A549 treated with CORT108297 at 1 μM for 4 hours (cell line): ENCODE results near the gene HMCN2. TPM values are rescaled to one million over a fixed set of nuclear protein-coding genes. Genes with fewer than 3 reads are reported as not detected.

ENCODE experiments used
- total RNA-seq: library from RNA; stranded (reverse); fragments of 200-300 nt; extraction: Qiagen RNA extraction; gene quantifications from 5 replicates; pipeline ENCODE4 v1.2.3, GENCODE V29; 2022

HMCN2 gene
- total RNA-seq: 0.05 to 0.12 TPM (median 0.07 TPM) in 5 replicates

GRCh38 chr9:130265431-130266235, at the start of gene HMCN2:
Gene HMCN2 (plus strand): TSS chr9:130265760. CDS start chr9:130265879, 119 bp downstream.

GRCh38 chr9:130444565-130445221, 179.1 kb downstream of the HMCN2 start, which contains the start of gene ASS1:
Gene ASS1 (plus strand): TSS chr9:130444961. CDS start chr9:130452229, 7,268 bp downstream.

Other genes starting within 250 kb of the HMCN2 start
- 12.4 to 15.4 TPM (median 14.0 TPM) in 5 replicates for gene FNBP1, start 222.6 kb upstream of the HMCN2 start, total RNA-seq
- 24.2 to 29.6 TPM (median 27.8 TPM) in 5 replicates for gene GPR107, start 211.9 kb upstream of the HMCN2 start, total RNA-seq
- 34.8 to 55.6 TPM (median 54.5 TPM) in 5 replicates for gene NCS1, start 93.4 kb upstream of the HMCN2 start, total RNA-seq
- gene ASS1, start 179.2 kb downstream of the HMCN2 start, total RNA-seq: 15.1 to 20.4 TPM (median 16.0 TPM) in 5 replicates